PC-3 (cell line): ENCODE data around the gene PRDM13.

ENCODE experiments used
- EZH2 ChIP-seq: fragments of 300-600 bp; sonication (generic); IDR thresholded peaks from one replicate; pipeline ENCODE4 v1.6.1; 2017; ENCODE audit warnings: antibody characterized with exemption, mild to moderate bottlenecking, low read length; ENCODE audit not compliant: unreplicated experiment
- TF ChIP-seq, protein P1 (sequence below): fragments of 300-600 bp; sonication (generic); conservative IDR thresholded peaks from 2 replicates; pipeline ENCODE4 v1.5.1; 2017; ENCODE audit warnings: antibody characterized with exemption, low read depth, mild to moderate bottlenecking, low read length

GRCh38 chr6:99568103-99568933 lies 38.3 kb upstream of the PRDM13 start, which contains the start of gene CCNC:
- TF ChIP-seq, protein P1, sequence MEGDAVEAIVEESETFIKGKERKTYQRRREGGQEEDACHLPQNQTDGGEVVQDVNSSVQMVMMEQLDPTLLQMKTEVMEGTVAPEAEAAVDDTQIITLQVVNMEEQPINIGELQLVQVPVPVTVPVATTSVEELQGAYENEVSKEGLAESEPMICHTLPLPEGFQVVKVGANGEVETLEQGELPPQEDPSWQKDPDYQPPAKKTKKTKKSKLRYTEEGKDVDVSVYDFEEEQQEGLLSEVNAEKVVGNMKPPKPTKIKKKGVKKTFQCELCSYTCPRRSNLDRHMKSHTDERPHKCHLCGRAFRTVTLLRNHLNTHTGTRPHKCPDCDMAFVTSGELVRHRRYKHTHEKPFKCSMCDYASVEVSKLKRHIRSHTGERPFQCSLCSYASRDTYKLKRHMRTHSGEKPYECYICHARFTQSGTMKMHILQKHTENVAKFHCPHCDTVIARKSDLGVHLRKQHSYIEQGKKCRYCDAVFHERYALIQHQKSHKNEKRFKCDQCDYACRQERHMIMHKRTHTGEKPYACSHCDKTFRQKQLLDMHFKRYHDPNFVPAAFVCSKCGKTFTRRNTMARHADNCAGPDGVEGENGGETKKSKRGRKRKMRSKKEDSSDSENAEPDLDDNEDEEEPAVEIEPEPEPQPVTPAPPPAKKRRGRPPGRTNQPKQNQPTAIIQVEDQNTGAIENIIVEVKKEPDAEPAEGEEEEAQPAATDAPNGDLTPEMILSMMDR = no peak
- no peak for TF ChIP-seq EZH2
